NCI-H1694 (cell line): ENCODE measurements around the gene ADGRV1.
"Not testable (repeated sequence)": the region's sequence is repeated elsewhere in the genome, so short reads cannot be mapped to it uniquely, and the experiment has no call there.

Experiments
- DNase-seq: peaks from one replicate; lab custom pipeline; 2025; lab: John Stamatoyannopoulos, UW

ADGRV1 gene

GRCh38 chr5:90947667-90948066 is 389.1 kb downstream of the ADGRV1 start:
- DNase-seq = no peak

- DNase-seq = no peak
These were observed 390.4 kb downstream of the ADGRV1 start for GRCh38 chr5:90948969-90949368.

GRCh38 chr5:90949469-90950358 is 391.1 kb downstream of the ADGRV1 start:
- no peak for DNase-seq

GRCh38 chr5:90955001-90955635 is 396.5 kb downstream of the ADGRV1 start:
- no peak for DNase-seq

GRCh38 chr5:90956511-90957097 is 398.0 kb downstream of the ADGRV1 start:
- no peak for DNase-seq

- DNase-seq = no peak
These were observed 399.3 kb downstream of the ADGRV1 start for GRCh38 chr5:90957906-90958305.

- DNase-seq = no peak
These were observed 400.7 kb downstream of the ADGRV1 start for GRCh38 chr5:90959262-90959661.

GRCh38 chr5:90962481-90962880 is 403.9 kb downstream of the ADGRV1 start:
- no peak for DNase-seq

- no peak for DNase-seq
These were observed 406.6 kb downstream of the ADGRV1 start for GRCh38 chr5:90965110-90965685.

GRCh38 chr5:90967443-90967842 is 408.8 kb downstream of the ADGRV1 start:
- DNase-seq = no peak

- DNase-seq = no peak
These were observed 409.3 kb downstream of the ADGRV1 start for GRCh38 chr5:90967851-90968250.

GRCh38 chr5:90968319-90968718 is 409.7 kb downstream of the ADGRV1 start:
- no peak for DNase-seq

GRCh38 chr5:90969945-90970344 is 411.3 kb downstream of the ADGRV1 start:
- not testable (repeated sequence) for DNase-seq

- no peak for DNase-seq
These were observed 422.6 kb downstream of the ADGRV1 start for GRCh38 chr5:90981177-90981576.

- no peak for DNase-seq
These were observed 423.2 kb downstream of the ADGRV1 start for GRCh38 chr5:90981821-90982220.

- no peak for DNase-seq
These were observed 424.0 kb downstream of the ADGRV1 start for GRCh38 chr5:90982576-90982975.

GRCh38 chr5:90983148-90983547 is 424.6 kb downstream of the ADGRV1 start:
- DNase-seq = no peak

GRCh38 chr5:90983711-90984124 is 425.1 kb downstream of the ADGRV1 start:
- DNase-seq = no peak

GRCh38 chr5:90985341-90985740 is 426.7 kb downstream of the ADGRV1 start:
- DNase-seq = no peak

GRCh38 chr5:90987726-90988125 is 429.1 kb downstream of the ADGRV1 start:
- DNase-seq = no peak

- no peak for DNase-seq
These were observed 432.6 kb downstream of the ADGRV1 start for GRCh38 chr5:90991201-90991600.

GRCh38 chr5:90994796-90995195 is 436.2 kb downstream of the ADGRV1 start:
- DNase-seq = no peak

- no peak for DNase-seq
These were observed 437.5 kb downstream of the ADGRV1 start for GRCh38 chr5:90996089-90996488.
